Adipose tissue (tissue), 3 donors: ENCODE results near the gene WDR83. TPM values are rescaled to one million over a fixed set of nuclear protein-coding genes. Genes with fewer than 3 reads are reported as not detected.

Experiments used
- polyA plus RNA-seq, 3 donors: library from polyadenylated mRNA; stranded (reverse); fragments of 200-250 nt; gene quantifications; one replicate each; pipeline ENCODE4 v1.2.3, GENCODE V29; 2013
- donor health status: healthy with polysubstance abuse.
- donor health status: Bipolar disorder and iron deficiency.
- donor health status: healthy.

Gene WDR83
- polyA plus RNA-seq, 3 donors: 11.0 to 16.3 (median 11.8) TPM

Other genes starting within 250 kb of the WDR83 start
- gene ZNF443, start 225.8 kb upstream of the WDR83 start, polyA plus RNA-seq: 1 to 10 TPM in 1 of 3 donors, under 1 TPM in 2; 0.67 to 1.2 (median 0.76) TPM
- under 1 TPM; 0.34 to 0.79 (median 0.49) TPM for gene ZNF709, start 182.0 kb upstream of the WDR83 start, polyA plus RNA-seq
- 1 to 10 TPM; 1.7 to 4.3 (median 3.2) TPM for gene ZNF564, start 115.3 kb upstream of the WDR83 start, polyA plus RNA-seq
- gene ZNF490, start 56.0 kb upstream of the WDR83 start, polyA plus RNA-seq: under 1 TPM; 0.45 to 0.55 (median 0.51) TPM
- 1 to 10 TPM; 4.0 to 7.6 (median 4.4) TPM for gene ZNF791, start 55.9 kb upstream of the WDR83 start, polyA plus RNA-seq
- gene MAN2B1, start 65 bp upstream of the WDR83 start, polyA plus RNA-seq: 10 to 100 TPM; 26.7 to 68.3 (median 44.5) TPM
- 10 to 100 TPM; 55.8 to 69.6 (median 68.3) TPM for gene DHPS, start 15.1 kb downstream of the WDR83 start, polyA plus RNA-seq
- not detected for gene GNG14, start 21.2 kb downstream of the WDR83 start, polyA plus RNA-seq
- gene FBXW9, start 29.8 kb downstream of the WDR83 start, polyA plus RNA-seq: 1 to 10 TPM; 3.9 to 7.4 (median 6.6) TPM
- 10 to 100 TPM; 14.3 to 36.9 (median 21.9) TPM for gene TNPO2, start 57.1 kb downstream of the WDR83 start, polyA plus RNA-seq
- gene TRIR, start 67.9 kb downstream of the WDR83 start, polyA plus RNA-seq: 100 to 1,000 TPM; 143 to 267 (median 219) TPM
- gene GET3, start 70.7 kb downstream of the WDR83 start, polyA plus RNA-seq: 10 to 100 TPM; 50.9 to 94.1 (median 93.1) TPM
- under 1 TPM in 1 of 3 donors, not detected in 2; 0.07 TPM for gene BEST2, start 85.0 kb downstream of the WDR83 start, polyA plus RNA-seq
- gene HOOK2, start 108.7 kb downstream of the WDR83 start, polyA plus RNA-seq: 100 to 1,000 TPM in 1 of 3 donors, 10 to 100 TPM in 2; 41.1 to 210 (median 57.2) TPM
- gene JUNB, start 124.7 kb downstream of the WDR83 start, polyA plus RNA-seq: 1,000 to 10,000 TPM in 2 of 3 donors, 100 to 1,000 TPM in 1; 120 to 1,553 (median 1,136) TPM
- 100 to 1,000 TPM; 159 to 386 (median 207) TPM for gene PRDX2, start 135.0 kb downstream of the WDR83 start, polyA plus RNA-seq
- gene THSD8, start 135.3 kb downstream of the WDR83 start, polyA plus RNA-seq: 1 to 10 TPM in 1 of 3 donors, under 1 TPM in 2; 0.38 to 1.8 (median 0.52) TPM
- gene RNASEH2A, start 139.8 kb downstream of the WDR83 start, polyA plus RNA-seq: 1 to 10 TPM; 3.3 to 6.4 (median 5.6) TPM
- gene RTBDN, start 167.8 kb downstream of the WDR83 start, polyA plus RNA-seq: under 1 TPM in 2 of 3 donors, not detected in 1; 0.10 to 0.46 TPM
- 1 to 10 TPM in 1 of 3 donors, under 1 TPM in 1, not detected in 1; 0.18 to 2.3 TPM for gene MAST1, start 171.7 kb downstream of the WDR83 start, polyA plus RNA-seq
- gene DNASE2, start 214.6 kb downstream of the WDR83 start, polyA plus RNA-seq: 10 to 100 TPM; 15.6 to 29.0 (median 28.1) TPM
- gene KLF1, start 220.4 kb downstream of the WDR83 start, polyA plus RNA-seq: under 1 TPM in 2 of 3 donors, not detected in 1; 0.04 to 0.07 TPM
- gene GCDH, start 224.4 kb downstream of the WDR83 start, polyA plus RNA-seq: 10 to 100 TPM; 27.2 to 73.8 (median 27.3) TPM